Endothelial cell (in vitro differentiated cells): ENCODE data around the gene RIN1. TPM values are rescaled to one million over a fixed set of nuclear protein-coding genes. Genes with fewer than 3 reads are reported as not detected.

Experiments used
- DNase-seq: peaks from one replicate; pipeline ENCODE4 v3.0.0; 2021; ENCODE audit warnings: low spot score
- H3K27ac Mint-ChIP-seq: one replicate; pipeline ENCODE4 v1.8.0; 2021; ENCODE audit warnings: mixed read lengths, inconsistent platforms; ENCODE audit not compliant: unreplicated experiment
- H3K27me3 Mint-ChIP-seq: one replicate; pipeline ENCODE4 v1.8.0; 2021; ENCODE audit warnings: mild to moderate bottlenecking, moderate library complexity, mixed read lengths, inconsistent platforms; ENCODE audit not compliant: unreplicated experiment
- H3K36me3 Mint-ChIP-seq: one replicate; pipeline ENCODE4 v1.8.0; 2021; ENCODE audit warnings: mild to moderate bottlenecking, low read depth, mixed read lengths, inconsistent platforms; ENCODE audit not compliant: unreplicated experiment
- H3K4me1 Mint-ChIP-seq: one replicate; pipeline ENCODE4 v1.8.0; 2021; ENCODE audit warnings: mild to moderate bottlenecking, mixed read lengths, inconsistent platforms; ENCODE audit not compliant: unreplicated experiment
- H3K4me3 Mint-ChIP-seq: one replicate; pipeline ENCODE4 v1.8.0; 2021; ENCODE audit warnings: mild to moderate bottlenecking, mixed read lengths, inconsistent platforms; ENCODE audit not compliant: unreplicated experiment
- H3K9me3 Mint-ChIP-seq: one replicate; pipeline ENCODE4 v1.8.0; 2021; ENCODE audit warnings: mixed read lengths, inconsistent platforms; ENCODE audit not compliant: unreplicated experiment
- total RNA-seq: library from RNA; stranded (reverse); fragmentation: NEBNext Ultra II Directional; extraction: Animal tissue kit (Norgen Biotek cat#: 25700); gene quantifications from one replicate; pipeline ENCODE4 v1.2.1, GENCODE V29; 2021; ENCODE audit not compliant: unreplicated experiment
- TF ChIP-seq, protein P1 (sequence below): fragments of 200-600 bp; sonication (generic); IDR thresholded peaks from one replicate; pipeline ENCODE4 v1.5.0; 2021; ENCODE audit warnings: antibody characterized with exemption; ENCODE audit not compliant: unreplicated experiment

The RIN1 gene
- total RNA-seq, 1 donor from 2014 or later: 4.8 TPM

DNA sequence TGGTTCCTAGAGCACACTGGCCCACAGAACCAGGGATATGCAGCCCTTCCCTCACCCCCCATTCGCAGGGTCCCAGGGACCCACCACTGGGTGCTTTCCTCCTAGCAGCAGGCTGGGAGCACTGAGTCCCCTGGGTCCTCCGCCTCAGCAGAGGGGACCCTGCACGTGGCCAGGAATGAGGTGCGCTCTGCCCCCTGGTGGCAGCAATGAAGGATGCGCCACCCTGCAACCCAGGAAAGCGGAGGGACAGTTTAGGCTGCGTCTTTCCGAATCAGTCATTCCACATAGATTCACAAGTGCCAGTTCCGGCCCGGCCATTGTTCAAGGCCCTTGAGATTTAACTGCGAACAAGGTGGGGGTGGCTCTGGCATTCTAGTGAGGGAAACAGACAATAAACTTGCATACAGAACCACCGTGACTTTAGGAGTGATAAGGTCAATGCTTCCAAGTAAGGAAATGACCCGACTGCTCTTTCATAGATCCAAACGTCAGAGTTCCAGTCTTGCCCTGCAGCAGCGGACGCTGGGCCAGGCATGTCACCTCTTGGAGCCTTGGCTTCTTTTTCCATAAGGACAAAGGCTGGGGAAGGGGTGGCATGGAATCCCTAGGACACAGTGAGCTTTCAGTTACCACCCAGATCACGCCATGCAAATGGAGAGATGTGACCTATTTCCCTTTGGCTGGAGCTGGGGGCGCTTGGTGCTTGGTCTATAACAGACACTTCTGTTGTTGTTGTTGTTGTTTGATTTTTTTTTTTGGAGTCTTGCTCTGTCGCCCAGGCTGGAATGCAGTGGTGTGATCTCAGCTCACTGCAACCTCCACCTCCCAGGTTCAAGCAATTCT is 7.7 kb downstream of the RIN1 start:
- TF ChIP-seq, protein P1, sequence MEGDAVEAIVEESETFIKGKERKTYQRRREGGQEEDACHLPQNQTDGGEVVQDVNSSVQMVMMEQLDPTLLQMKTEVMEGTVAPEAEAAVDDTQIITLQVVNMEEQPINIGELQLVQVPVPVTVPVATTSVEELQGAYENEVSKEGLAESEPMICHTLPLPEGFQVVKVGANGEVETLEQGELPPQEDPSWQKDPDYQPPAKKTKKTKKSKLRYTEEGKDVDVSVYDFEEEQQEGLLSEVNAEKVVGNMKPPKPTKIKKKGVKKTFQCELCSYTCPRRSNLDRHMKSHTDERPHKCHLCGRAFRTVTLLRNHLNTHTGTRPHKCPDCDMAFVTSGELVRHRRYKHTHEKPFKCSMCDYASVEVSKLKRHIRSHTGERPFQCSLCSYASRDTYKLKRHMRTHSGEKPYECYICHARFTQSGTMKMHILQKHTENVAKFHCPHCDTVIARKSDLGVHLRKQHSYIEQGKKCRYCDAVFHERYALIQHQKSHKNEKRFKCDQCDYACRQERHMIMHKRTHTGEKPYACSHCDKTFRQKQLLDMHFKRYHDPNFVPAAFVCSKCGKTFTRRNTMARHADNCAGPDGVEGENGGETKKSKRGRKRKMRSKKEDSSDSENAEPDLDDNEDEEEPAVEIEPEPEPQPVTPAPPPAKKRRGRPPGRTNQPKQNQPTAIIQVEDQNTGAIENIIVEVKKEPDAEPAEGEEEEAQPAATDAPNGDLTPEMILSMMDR: peak; percentile 94
- peaks cover 22% of the 10 kb centered on the region for H3K4me1 Mint-ChIP-seq
- H3K9me3 Mint-ChIP-seq: no peaks in the 10 kb centered on the region
- H3K27ac Mint-ChIP-seq: peak overlapping the region; percentile 88
- DNase-seq: peak; percentile 83
- peaks cover 8% of the 10 kb centered on the region for H3K36me3 Mint-ChIP-seq
- H3K4me3 Mint-ChIP-seq: peak overlapping the region; percentile 56
- H3K27me3 Mint-ChIP-seq: peaks cover 11% of the 10 kb centered on the region

DNA sequence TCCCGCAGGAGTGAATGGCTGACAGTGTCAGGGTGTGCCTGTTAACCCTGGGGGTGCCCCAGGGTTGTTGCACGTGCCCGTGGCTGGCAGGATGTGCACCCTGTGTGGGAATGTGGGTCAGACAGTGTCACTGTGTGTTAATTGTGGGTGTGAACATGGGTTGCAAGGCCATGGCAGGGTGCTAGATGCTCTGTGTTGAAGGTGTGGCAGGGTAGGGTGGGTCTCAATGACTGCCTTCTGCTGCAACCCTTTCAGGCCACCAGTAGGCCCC is 8.3 kb downstream of the RIN1 start:
- no peak overlapping the region for H3K4me3 Mint-ChIP-seq
- H3K27ac Mint-ChIP-seq: no peak overlapping the region
- DNase-seq: no peak
- H3K27me3 Mint-ChIP-seq: peaks cover 11% of the 10 kb centered on the region
- H3K36me3 Mint-ChIP-seq: peaks cover 8% of the 10 kb centered on the region
- H3K9me3 Mint-ChIP-seq: no peaks in the 10 kb centered on the region
- TF ChIP-seq, protein P1: no peak
- H3K4me1 Mint-ChIP-seq: peaks cover 22% of the 10 kb centered on the region

GRCh38 chr11:66327171-66328030 is 8.8 kb downstream of the RIN1 start:
- H3K9me3 Mint-ChIP-seq: no peaks in the 10 kb centered on the region
- H3K36me3 Mint-ChIP-seq: peaks cover 8% of the 10 kb centered on the region
- no peak for DNase-seq
- H3K27me3 Mint-ChIP-seq: peaks cover 11% of the 10 kb centered on the region
- peak overlapping the region; percentile 62 for H3K4me3 Mint-ChIP-seq
- TF ChIP-seq, protein P1: no peak
- H3K4me1 Mint-ChIP-seq: peaks cover 22% of the 10 kb centered on the region
- H3K27ac Mint-ChIP-seq: peak overlapping the region; percentile 14

GRCh38 chr11:66326261-66327111 is 9.7 kb downstream of the RIN1 start:
- Mint-ChIP-seq H3K27ac (no peak overlapping the region), H3K36me3 (peaks cover 8% of the 10 kb centered on the region), H3K4me3 (no peak overlapping the region), H3K4me1 (peaks cover 22% of the 10 kb centered on the region), H3K27me3 (peaks cover 13% of the 10 kb centered on the region), H3K9me3 (no peaks in the 10 kb centered on the region)
- TF ChIP-seq, protein P1: no peak
- DNase-seq: no peak
